ENCODE data around the gene GRAMD2A. TPM values are rescaled to one million over a fixed set of nuclear protein-coding genes. Genes with fewer than 3 reads are reported as not detected.
A peak's percentile ranks its signal among the peaks of the same experiment; 100 is the strongest.

GRAMD2A gene
- total RNA-seq, 1 donor, result not detected

DNA sequence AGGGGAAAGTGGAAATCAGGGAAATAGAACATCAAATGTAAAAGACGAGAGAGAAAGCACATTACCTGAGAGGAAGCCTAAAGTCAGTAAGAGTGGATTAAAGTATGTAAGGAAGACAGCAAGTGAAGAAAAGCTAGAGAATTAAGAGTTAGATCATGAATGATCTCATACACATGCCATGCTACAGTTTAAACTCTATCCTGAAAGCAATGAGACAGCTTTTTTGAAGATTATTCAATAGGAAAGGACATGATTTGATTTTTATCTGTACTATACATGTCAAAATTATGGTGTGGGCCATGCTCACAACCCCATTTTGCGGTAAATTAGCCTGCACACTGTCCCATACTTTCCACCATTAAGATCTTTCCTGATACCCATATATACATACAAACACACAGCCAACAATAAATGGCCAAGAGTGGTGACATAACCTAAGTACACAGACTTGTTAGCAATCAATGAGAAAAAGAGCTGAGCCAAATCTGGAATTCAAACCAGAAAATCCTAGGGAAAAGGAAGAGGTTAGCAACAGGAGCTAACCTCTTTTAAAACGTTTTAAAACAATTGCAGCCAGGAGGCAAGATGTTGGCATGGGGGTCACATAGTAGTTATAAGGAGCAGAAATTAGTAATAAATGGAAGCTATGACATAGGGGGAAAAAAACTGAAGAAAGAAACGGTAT, 84.1 kb downstream of the GRAMD2A start:
- DNase-seq (ENCODE audit: insufficient read length, low spot score, missing footprints), result peak; percentile 53
- Histone ChIP-seq H3K27ac (ENCODE audit: low read depth, low read length) (peak overlapping the region; percentile 43), H3K79me2 (ENCODE audit: insufficient read depth, low read length) (peaks cover 85% of the 10 kb centered on the region), H3K4me1 (ENCODE audit: insufficient read depth, low read length) (peaks cover 10% of the 10 kb centered on the region), H3K4me2 (ENCODE audit: insufficient read depth, low read length) (peak overlapping the region; percentile 27), H3K4me3 (ENCODE audit: insufficient read depth, low read length) (no peak overlapping the region), H3K36me3 (ENCODE audit: insufficient read depth, low read length) (no peaks in the 10 kb centered on the region), H4K20me1 (ENCODE audit: insufficient read depth, low read length) (peaks cover 35% of the 10 kb centered on the region), H2AFZ (ENCODE audit: low read length) (no peak overlapping the region), H3K9me3 (ENCODE audit: low read depth, low read length) (no peaks in the 10 kb centered on the region), H3K27me3 (ENCODE audit: insufficient read depth, low read length) (no peaks in the 10 kb centered on the region)
- TF ChIP-seq, protein P1, sequence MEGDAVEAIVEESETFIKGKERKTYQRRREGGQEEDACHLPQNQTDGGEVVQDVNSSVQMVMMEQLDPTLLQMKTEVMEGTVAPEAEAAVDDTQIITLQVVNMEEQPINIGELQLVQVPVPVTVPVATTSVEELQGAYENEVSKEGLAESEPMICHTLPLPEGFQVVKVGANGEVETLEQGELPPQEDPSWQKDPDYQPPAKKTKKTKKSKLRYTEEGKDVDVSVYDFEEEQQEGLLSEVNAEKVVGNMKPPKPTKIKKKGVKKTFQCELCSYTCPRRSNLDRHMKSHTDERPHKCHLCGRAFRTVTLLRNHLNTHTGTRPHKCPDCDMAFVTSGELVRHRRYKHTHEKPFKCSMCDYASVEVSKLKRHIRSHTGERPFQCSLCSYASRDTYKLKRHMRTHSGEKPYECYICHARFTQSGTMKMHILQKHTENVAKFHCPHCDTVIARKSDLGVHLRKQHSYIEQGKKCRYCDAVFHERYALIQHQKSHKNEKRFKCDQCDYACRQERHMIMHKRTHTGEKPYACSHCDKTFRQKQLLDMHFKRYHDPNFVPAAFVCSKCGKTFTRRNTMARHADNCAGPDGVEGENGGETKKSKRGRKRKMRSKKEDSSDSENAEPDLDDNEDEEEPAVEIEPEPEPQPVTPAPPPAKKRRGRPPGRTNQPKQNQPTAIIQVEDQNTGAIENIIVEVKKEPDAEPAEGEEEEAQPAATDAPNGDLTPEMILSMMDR (IDR thresholded peaks at IDR 0.05; ENCODE audit: extremely low read depth, low read depth, low read length), result no peak

DNA sequence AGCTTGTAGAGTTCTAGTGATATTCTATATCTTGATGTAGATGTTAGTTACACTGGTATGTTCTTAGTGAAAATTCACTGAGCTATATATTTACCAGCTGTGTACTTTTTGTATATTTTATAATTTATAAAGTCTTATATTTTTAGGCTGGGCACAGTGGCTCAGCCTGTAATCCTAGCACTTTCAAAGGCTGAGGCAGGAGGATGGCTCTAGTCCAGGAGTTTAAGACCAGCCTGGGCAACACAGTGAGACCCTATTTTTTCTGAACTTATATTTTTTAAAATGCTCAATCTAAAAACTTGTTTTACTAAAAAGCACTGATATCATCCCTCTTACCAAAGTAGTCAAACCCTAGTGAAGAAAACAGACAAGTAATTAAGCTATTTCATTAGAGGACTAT, 84.8 kb downstream of the GRAMD2A start:
- H3K27ac ChIP-seq (ENCODE audit: low read depth, low read length), result peak overlapping the region; percentile 43
- H4K20me1 ChIP-seq (ENCODE audit: insufficient read depth, low read length), result peaks cover 41% of the 10 kb centered on the region

DNA sequence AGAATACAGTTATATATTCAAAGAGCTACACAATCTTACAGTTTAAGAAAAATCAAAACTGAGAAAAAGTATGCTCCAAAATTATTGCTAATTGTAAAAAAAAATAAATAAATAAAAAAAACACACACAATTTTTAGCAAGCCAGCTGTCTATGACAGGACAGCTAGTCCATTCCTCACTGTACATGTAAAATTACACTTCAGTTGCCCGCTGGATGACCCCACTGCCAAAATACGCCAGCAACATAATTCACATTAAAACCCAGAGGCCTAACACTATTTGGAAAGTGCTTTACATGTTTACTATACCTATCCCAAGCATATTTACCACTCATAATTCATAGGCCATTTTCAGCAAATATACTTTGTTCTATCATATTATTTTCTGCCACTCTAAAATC, 85.5 kb downstream of the GRAMD2A start:
- no peaks in the 10 kb centered on the region for H3K27me3 ChIP-seq (ENCODE audit: insufficient read depth, low read length)
- H3K9me3 ChIP-seq (ENCODE audit: low read depth, low read length), result no peaks in the 10 kb centered on the region
- H3K4me2 ChIP-seq (ENCODE audit: insufficient read depth, low read length), result no peak overlapping the region
- TF ChIP-seq, protein P1 (IDR thresholded peaks at IDR 0.05; ENCODE audit: extremely low read depth, low read depth, low read length), result no peak
- no peak overlapping the region for H3K4me3 ChIP-seq (ENCODE audit: insufficient read depth, low read length)
- no peak for DNase-seq (ENCODE audit: insufficient read length, low spot score, missing footprints)
- H4K20me1 ChIP-seq (ENCODE audit: insufficient read depth, low read length), result peaks cover 43% of the 10 kb centered on the region
- H2AFZ ChIP-seq (ENCODE audit: low read length), result no peak overlapping the region
- peaks cover 10% of the 10 kb centered on the region for H3K4me1 ChIP-seq (ENCODE audit: insufficient read depth, low read length)
- no peaks in the 10 kb centered on the region for H3K36me3 ChIP-seq (ENCODE audit: insufficient read depth, low read length)
- H3K79me2 ChIP-seq (ENCODE audit: insufficient read depth, low read length), result peaks cover 93% of the 10 kb centered on the region
- no peak overlapping the region for H3K27ac ChIP-seq (ENCODE audit: low read depth, low read length)

More for the DNA sequence above, 84.8 kb downstream of the GRAMD2A start:
- Histone ChIP-seq H3K36me3 (ENCODE audit: insufficient read depth, low read length) (no peaks in the 10 kb centered on the region), H3K4me3 (ENCODE audit: insufficient read depth, low read length) (no peak overlapping the region), H3K9me3 (ENCODE audit: low read depth, low read length) (no peaks in the 10 kb centered on the region), H2AFZ (ENCODE audit: low read length) (no peak overlapping the region), H3K4me2 (ENCODE audit: insufficient read depth, low read length) (no peak overlapping the region), H3K27me3 (ENCODE audit: insufficient read depth, low read length) (no peaks in the 10 kb centered on the region), H3K79me2 (ENCODE audit: insufficient read depth, low read length) (peaks cover 91% of the 10 kb centered on the region), H3K4me1 (ENCODE audit: insufficient read depth, low read length) (peaks cover 10% of the 10 kb centered on the region)
- DNase-seq (ENCODE audit: insufficient read length, low spot score, missing footprints), result no peak
- TF ChIP-seq, protein P1 (IDR thresholded peaks at IDR 0.05; ENCODE audit: extremely low read depth, low read depth, low read length), result no peak

DNA sequence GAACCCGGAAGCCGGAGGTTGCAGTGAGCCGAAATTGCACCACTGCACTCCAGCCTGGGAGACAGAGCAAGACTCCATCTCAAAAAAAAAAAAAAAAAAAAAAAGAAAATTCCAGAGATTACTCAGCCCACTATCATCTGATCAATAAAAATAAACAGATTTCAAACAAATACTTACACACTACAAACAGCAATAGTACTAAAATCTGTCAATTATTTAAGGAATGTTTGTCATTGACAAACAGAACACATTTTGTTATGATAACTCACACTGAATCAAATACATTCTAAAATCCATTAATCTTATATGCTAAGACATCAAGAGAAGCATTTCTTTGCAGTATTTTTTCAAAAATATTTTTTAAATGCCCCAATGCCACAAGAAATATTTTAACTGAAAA, 87.2 kb downstream of the GRAMD2A start:
- Histone ChIP-seq H3K4me2 (ENCODE audit: insufficient read depth, low read length) (no peak overlapping the region), H3K27me3 (ENCODE audit: insufficient read depth, low read length) (no peaks in the 10 kb centered on the region), H3K27ac (ENCODE audit: low read depth, low read length) (no peak overlapping the region), H4K20me1 (ENCODE audit: insufficient read depth, low read length) (peaks cover 43% of the 10 kb centered on the region), H3K36me3 (ENCODE audit: insufficient read depth, low read length) (no peaks in the 10 kb centered on the region), H3K4me3 (ENCODE audit: insufficient read depth, low read length) (no peak overlapping the region), H3K79me2 (ENCODE audit: insufficient read depth, low read length) (peaks cover 88% of the 10 kb centered on the region), H3K4me1 (ENCODE audit: insufficient read depth, low read length) (peaks cover 10% of the 10 kb centered on the region), H2AFZ (ENCODE audit: low read length) (no peak overlapping the region), H3K9me3 (ENCODE audit: low read depth, low read length) (no peaks in the 10 kb centered on the region)
- TF ChIP-seq, protein P1 (IDR thresholded peaks at IDR 0.05; ENCODE audit: extremely low read depth, low read depth, low read length), result no peak
- DNase-seq (ENCODE audit: insufficient read length, low spot score, missing footprints), result no peak

Other genes with a start within 250 kb of the GRAMD2A start
- 59.0 and 60.1 TPM in 2 replicates for gene MYO9A, start 79.6 kb downstream of the GRAMD2A start, total RNA-seq
- 2.4 and 2.5 TPM in 2 replicates for gene SENP8, start 79.4 kb downstream of the GRAMD2A start, total RNA-seq
- 1,919 and 2,299 TPM in 2 replicates for gene PKM, start 33.4 kb upstream of the GRAMD2A start, total RNA-seq
- 40.4 and 43.4 TPM in 2 replicates for gene PARP6, start 74.8 kb upstream of the GRAMD2A start, total RNA-seq
- gene CELF6, start 122.4 kb upstream of the GRAMD2A start, total RNA-seq, result 0.36 and 0.59 TPM in 2 replicates
- gene HEXA, start 178.2 kb upstream of the GRAMD2A start, total RNA-seq, result 122 and 146 TPM in 2 replicates
- gene TMEM202, start 200.5 kb upstream of the GRAMD2A start, total RNA-seq, result not detected in 2 replicates